ENCODE results near the gene CFAP45. TPM values are rescaled to one million over a fixed set of nuclear protein-coding genes. Genes with fewer than 3 reads are reported as not detected.

The CFAP45 gene
- total and polyA plus RNA-seq, 9 of the 15 experiments (the other 6 are each of a cell fraction or from before 2014, with no cell fraction given) = 0.65 to 2.4 (median 1.5) TPM

DNA sequence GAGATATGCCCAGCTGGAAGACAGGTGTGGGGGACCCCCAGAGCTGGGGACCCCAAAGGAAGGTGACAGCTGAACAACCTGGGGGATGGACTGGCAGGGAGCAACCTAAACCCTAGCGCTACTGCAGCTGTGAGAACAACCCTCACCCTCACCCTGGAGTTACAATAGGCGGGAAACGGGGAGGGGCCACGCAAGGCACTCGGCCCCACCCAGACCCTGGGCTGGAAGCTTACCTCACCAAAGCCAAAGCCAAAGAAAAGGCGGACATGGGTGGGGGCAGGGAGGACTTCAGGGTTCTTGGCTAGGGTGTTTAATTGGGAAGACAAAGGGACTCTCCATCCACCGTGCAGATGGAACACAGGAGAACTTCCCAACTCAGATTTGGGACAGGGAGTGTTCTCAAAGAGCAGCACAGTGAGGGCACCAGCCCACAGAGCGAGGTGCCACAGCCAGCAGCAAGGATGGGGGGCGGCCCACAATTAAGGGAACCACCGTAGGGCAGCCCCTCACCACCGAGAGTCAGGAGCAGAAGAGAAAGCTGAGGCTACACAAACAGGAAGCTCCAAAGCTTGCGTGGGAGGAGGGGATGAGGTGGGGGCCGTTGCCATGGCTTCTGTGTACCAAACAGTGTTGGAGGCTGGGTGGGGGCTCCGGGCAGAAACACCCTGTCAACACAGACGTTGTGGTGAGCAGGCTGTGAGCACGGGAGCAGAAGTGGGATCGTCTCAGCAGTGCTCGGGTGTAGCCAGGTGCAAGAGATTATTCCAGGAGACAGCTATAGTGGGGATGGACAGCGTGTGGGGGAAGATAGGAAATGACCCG, 23.4 kb upstream of the CFAP45 start (continued):
- TF ChIP-seq, protein P1, sequence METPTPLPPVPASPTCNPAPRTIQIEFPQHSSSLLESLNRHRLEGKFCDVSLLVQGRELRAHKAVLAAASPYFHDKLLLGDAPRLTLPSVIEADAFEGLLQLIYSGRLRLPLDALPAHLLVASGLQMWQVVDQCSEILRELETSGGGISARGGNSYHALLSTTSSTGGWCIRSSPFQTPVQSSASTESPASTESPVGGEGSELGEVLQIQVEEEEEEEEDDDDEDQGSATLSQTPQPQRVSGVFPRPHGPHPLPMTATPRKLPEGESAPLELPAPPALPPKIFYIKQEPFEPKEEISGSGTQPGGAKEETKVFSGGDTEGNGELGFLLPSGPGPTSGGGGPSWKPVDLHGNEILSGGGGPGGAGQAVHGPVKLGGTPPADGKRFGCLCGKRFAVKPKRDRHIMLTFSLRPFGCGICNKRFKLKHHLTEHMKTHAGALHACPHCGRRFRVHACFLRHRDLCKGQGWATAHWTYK (CRISPR knock-in tag; IDR thresholded peaks at IDR 0.05) = no peak
- TF ChIP-seq BACH1 (tag; IDR thresholded peaks at IDR 0.05) (no peak), BMI1 (IDR thresholded peaks at IDR 0.05; ENCODE audit: low read length) (peak; percentile 79), ZNF274 (IDR thresholded peaks at IDR 0.05; ENCODE audit: borderline replicate concordance, low read depth, low read length) (no peak), NBN (IDR thresholded peaks at IDR 0.05; ENCODE audit: low read depth) (no peak), MYC (IDR thresholded peaks at IDR 0.05; ENCODE audit: low read depth, low read length) (no peak), MYC (CRISPR knock-in tag; IDR thresholded peaks at IDR 0.05; ENCODE audit: borderline replicate concordance, low read depth) (peak; percentile 20; the same call in 1 of the 2 replicates), GABPA (tag; conservative IDR thresholded peaks at IDR 0.05; ENCODE audit: low read depth) (peak; percentile 56), ZNF445 (CRISPR knock-in tag; IDR thresholded peaks at IDR 0.05; ENCODE audit: low read depth) (no peak), SAP30 (IDR thresholded peaks at IDR 0.05; ENCODE audit: borderline replicate concordance, insufficient read depth, low read depth, low read length, poor library complexity, severe bottlenecking) (peak; percentile 13), KLF13 (tag; IDR thresholded peaks at IDR 0.05; ENCODE audit: borderline replicate concordance, low read depth) (no peak), RBM22 (IDR thresholded peaks at IDR 0.05; ENCODE audit: low read depth, low read length, poor library complexity, severe bottlenecking) (peak; percentile 62), MTF1 (CRISPR knock-in tag; IDR thresholded peaks at IDR 0.05; ENCODE audit: borderline replicate concordance) (no peak), ZC3H8 (IDR thresholded peaks at IDR 0.05) (no peak), HIVEP1 (CRISPR knock-in tag; IDR thresholded peaks at IDR 0.05) (no peak), ZNF3 (CRISPR knock-in tag; IDR thresholded peaks at IDR 0.05) (no peak), SETDB1 (IDR thresholded peaks at IDR 0.05; ENCODE audit: low read length) (no peak), TCF7 (IDR thresholded peaks at IDR 0.05; ENCODE audit: borderline replicate concordance) (0 out of 2 replicates have a peak, but pooled peaks have one; percentile 33), ZC3H4 (CRISPR knock-in tag; IDR thresholded peaks at IDR 0.05; ENCODE audit: borderline replicate concordance) (peak; percentile 91), ZNF124 (CRISPR knock-in tag; IDR thresholded peaks at IDR 0.05) (no peak), SAFB2 (IDR thresholded peaks at IDR 0.05; ENCODE audit: borderline replicate concordance, low read depth, low read length, severe bottlenecking) (no peak), RFX7 (CRISPR knock-in tag; IDR thresholded peaks at IDR 0.05) (no peak)
- TF ChIP-seq, protein P2, sequence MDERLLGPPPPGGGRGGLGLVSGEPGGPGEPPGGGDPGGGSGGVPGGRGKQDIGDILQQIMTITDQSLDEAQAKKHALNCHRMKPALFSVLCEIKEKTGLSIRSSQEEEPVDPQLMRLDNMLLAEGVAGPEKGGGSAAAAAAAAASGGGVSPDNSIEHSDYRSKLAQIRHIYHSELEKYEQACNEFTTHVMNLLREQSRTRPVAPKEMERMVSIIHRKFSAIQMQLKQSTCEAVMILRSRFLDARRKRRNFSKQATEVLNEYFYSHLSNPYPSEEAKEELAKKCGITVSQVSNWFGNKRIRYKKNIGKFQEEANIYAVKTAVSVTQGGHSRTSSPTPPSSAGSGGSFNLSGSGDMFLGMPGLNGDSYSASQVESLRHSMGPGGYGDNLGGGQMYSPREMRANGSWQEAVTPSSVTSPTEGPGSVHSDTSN (CRISPR knock-in tag; IDR thresholded peaks at IDR 0.05; ENCODE audit: low read depth) = no peak
- TF ChIP-seq, protein P2 (tag; conservative IDR thresholded peaks at IDR 0.05; ENCODE audit: low read depth) = peak; percentile 37; the same call in 1 of the 2 replicates

All from K562 (cell line).